GM12864 (cell line): ENCODE results near the gene MRFAP1.

Experiments used
- DNase-seq: peaks from one replicate; pipeline ENCODE4 v3.0.0-alpha.2; 2011; ENCODE audit warnings: low read depth
- H3K4me3 ChIP-seq: 2 replicates; pipeline ENCODE4 v1.5.1; 2011; ENCODE audit warnings: mild to moderate bottlenecking, low read depth, low read length, control low read depth
- CTCF ChIP-seq: IDR thresholded peaks from 2 replicates; pipeline ENCODE4 v1.5.1; 2011; ENCODE audit warnings: low read depth, mild to moderate bottlenecking, moderate library complexity, low read length, control low read depth, inconsistent platforms; ENCODE audit errors: missing control alignments

Gene MRFAP1

GRCh38 chr4:6658597-6659075 is 18.2 kb downstream of the MRFAP1 start:
- H3K4me3 ChIP-seq: peak overlapping the region; percentile 21
- no peak for TF ChIP-seq CTCF
- DNase-seq: no peak

- DNase-seq: no peak
Measured at GRCh38 chr4:6659897-6660296, 19.4 kb downstream of the MRFAP1 start.

GRCh38 chr4:6660430-6660829 is 19.9 kb downstream of the MRFAP1 start:
- H3K4me3 ChIP-seq: no peak overlapping the region
- no peak for TF ChIP-seq CTCF
- DNase-seq: no peak

More at GRCh38 chr4:6659897-6660296, 19.4 kb downstream of the MRFAP1 start:
- no peak overlapping the region for H3K4me3 ChIP-seq
- no peak for TF ChIP-seq CTCF

GRCh38 chr4:6662591-6662990 is 22.1 kb downstream of the MRFAP1 start:
- no peak for DNase-seq
- no peak for TF ChIP-seq CTCF
- no peak overlapping the region for H3K4me3 ChIP-seq

GRCh38 chr4:6663596-6664393 is 23.3 kb downstream of the MRFAP1 start:
- no peak for DNase-seq
- no peak overlapping the region for H3K4me3 ChIP-seq
- TF ChIP-seq CTCF: no peak

- no peak for DNase-seq
- TF ChIP-seq CTCF: no peak
- no peak overlapping the region for H3K4me3 ChIP-seq
Measured at GRCh38 chr4:6665320-6665654, 24.8 kb downstream of the MRFAP1 start.

- no peak for DNase-seq
- TF ChIP-seq CTCF: no peak
- H3K4me3 ChIP-seq: no peak overlapping the region
Measured at GRCh38 chr4:6668391-6668790, 27.9 kb downstream of the MRFAP1 start.
